ENCODE data around the gene USP19. TPM values are rescaled to one million over a fixed set of nuclear protein-coding genes. Genes with fewer than 3 reads are reported as not detected.

The USP19 gene
- total RNA-seq, 4 donors from 2014 or later = 42.9 to 96.0 (median 61.8) TPM

DNA sequence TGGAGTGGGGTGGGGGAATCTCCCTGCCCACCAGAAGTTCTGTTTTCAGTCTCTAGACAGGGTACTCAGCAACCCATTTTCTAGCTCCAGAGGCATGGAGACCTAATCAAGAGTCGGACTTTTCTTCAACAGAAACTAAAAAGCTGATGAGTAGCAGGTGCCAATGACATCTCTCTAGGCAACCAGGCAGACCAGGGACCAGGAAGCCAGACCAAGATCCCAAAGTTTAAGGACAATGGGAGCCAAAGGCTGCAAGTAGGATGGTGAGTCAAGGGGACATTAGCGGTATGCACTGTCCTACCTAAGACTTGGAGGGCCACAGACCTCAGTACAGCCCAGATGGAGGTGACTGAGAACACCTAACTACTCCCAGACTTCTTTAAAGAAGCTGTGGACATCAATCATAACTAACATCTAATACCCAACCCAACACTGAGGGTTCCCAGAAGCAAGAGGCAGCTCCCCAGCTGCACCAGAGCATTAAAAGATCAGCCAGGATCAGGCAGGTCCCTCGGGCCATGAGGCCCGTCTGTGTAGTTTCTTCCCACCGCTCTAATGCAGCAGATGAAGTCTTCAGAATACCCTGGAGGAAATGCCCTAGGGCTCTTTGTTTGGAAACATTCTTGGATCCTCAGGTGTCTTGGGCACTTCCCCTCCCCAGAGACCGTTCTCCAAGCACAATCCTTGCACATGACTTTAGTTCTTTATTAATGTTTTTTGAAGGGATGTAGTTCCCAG lies 44.5 kb upstream of the USP19 start:
- DNase-seq = no peak
- Histone ChIP-seq H3K4me3 (peak overlapping the region; percentile 77 to 98 (median 92)), H3K36me3 (peaks cover 0 to 19% (median 0%) of the 10 kb centered on the region in 3 donors), H3K27ac (peak overlapping the region in 3 of 4 donors; percentile 78 to 94 (median 80)), H3K9me3 (no peaks in the 10 kb centered on the region), H3K4me1 (peaks cover 0 to 21% (median 0%) of the 10 kb centered on the region in 4 donors), H3K27me3 (no peaks in the 10 kb centered on the region)
- TF ChIP-seq, protein P1, sequence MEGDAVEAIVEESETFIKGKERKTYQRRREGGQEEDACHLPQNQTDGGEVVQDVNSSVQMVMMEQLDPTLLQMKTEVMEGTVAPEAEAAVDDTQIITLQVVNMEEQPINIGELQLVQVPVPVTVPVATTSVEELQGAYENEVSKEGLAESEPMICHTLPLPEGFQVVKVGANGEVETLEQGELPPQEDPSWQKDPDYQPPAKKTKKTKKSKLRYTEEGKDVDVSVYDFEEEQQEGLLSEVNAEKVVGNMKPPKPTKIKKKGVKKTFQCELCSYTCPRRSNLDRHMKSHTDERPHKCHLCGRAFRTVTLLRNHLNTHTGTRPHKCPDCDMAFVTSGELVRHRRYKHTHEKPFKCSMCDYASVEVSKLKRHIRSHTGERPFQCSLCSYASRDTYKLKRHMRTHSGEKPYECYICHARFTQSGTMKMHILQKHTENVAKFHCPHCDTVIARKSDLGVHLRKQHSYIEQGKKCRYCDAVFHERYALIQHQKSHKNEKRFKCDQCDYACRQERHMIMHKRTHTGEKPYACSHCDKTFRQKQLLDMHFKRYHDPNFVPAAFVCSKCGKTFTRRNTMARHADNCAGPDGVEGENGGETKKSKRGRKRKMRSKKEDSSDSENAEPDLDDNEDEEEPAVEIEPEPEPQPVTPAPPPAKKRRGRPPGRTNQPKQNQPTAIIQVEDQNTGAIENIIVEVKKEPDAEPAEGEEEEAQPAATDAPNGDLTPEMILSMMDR (IDR thresholded peaks at IDR 0.05) = no peak

DNA sequence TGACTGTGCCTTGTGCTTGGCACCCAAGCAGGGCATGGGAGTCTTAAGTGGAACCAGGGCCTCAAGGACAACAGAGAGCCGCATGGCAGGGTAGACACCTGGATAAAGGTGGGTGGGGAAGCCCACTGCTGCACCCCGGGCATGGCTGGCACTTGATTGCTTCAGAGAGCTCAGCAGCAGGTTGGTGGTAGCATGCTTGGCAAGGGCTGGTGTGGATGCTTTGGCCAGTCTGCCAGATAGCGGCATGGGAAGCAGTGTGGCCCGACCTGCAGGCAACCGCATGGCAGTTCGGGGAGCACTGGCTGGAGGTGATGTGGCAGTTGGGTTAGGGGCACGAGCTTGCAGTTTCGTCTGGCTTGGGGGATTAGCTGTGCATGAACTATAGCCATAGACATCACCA lies 43.0 kb upstream of the USP19 start:
- H3K27ac ChIP-seq = no peak overlapping the region

DNA sequence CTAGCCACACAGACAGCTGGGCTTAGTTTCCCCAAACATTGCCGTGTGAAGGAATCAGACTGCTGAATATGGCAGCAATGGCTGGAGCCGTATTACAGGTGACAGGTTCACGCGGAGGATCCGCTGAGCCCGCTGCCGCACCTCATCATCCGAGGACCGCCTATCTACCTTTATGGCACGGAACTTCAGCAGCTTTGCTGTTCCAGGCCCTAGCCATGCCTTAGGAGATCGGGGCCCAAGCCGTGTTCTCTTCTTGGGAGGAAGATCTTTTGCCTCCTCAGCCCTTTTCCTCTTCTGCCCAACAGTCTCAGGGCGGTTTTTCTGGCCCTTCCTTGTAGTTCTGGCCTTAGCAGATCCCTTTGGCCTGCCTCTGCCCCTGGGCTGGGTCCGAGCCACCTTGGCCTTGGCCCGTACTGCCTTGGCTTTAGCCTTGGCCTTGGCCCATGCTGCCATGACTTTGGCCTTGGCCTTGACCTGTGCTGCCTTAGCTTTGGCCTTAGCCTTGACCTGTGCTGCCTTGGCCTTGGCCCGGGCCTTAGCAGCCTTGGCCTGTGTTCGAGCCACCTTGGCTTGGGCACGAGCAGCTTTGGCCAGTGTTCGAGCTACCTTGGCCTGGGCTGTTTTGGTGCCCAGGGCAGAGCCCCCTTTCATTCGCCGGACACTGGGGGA lies 42.3 kb upstream of the USP19 start:
- no peaks in the 10 kb centered on the region for H3K27me3 ChIP-seq
- no peak for DNase-seq
- TF ChIP-seq POLR2A (IDR thresholded peaks at IDR 0.05) = no peak
- TF ChIP-seq, protein P1 (IDR thresholded peaks at IDR 0.05) = no peak
- peaks cover 0 to 21% (median 0%) of the 10 kb centered on the region in 4 donors for H3K4me1 ChIP-seq
- no peak overlapping the region for H3K4me3 ChIP-seq
- peaks cover 0 to 19% (median 0%) of the 10 kb centered on the region in 3 donors for H3K36me3 ChIP-seq
- no peak overlapping the region for H3K27ac ChIP-seq
- no peaks in the 10 kb centered on the region for H3K9me3 ChIP-seq

More for the DNA sequence above, 43.0 kb upstream of the USP19 start:
- Histone ChIP-seq H3K4me1 (peaks cover 0 to 21% (median 0%) of the 10 kb centered on the region in 4 donors), H3K4me3 (no peak overlapping the region), H3K36me3 (peaks cover 0 to 19% (median 0%) of the 10 kb centered on the region in 3 donors), H3K9me3 (no peaks in the 10 kb centered on the region), H3K27me3 (no peaks in the 10 kb centered on the region)
- no peak for TF ChIP-seq POLR2A (IDR thresholded peaks at IDR 0.05)
- TF ChIP-seq, protein P1 (IDR thresholded peaks at IDR 0.05) = no peak
- DNase-seq = no peak

DNA sequence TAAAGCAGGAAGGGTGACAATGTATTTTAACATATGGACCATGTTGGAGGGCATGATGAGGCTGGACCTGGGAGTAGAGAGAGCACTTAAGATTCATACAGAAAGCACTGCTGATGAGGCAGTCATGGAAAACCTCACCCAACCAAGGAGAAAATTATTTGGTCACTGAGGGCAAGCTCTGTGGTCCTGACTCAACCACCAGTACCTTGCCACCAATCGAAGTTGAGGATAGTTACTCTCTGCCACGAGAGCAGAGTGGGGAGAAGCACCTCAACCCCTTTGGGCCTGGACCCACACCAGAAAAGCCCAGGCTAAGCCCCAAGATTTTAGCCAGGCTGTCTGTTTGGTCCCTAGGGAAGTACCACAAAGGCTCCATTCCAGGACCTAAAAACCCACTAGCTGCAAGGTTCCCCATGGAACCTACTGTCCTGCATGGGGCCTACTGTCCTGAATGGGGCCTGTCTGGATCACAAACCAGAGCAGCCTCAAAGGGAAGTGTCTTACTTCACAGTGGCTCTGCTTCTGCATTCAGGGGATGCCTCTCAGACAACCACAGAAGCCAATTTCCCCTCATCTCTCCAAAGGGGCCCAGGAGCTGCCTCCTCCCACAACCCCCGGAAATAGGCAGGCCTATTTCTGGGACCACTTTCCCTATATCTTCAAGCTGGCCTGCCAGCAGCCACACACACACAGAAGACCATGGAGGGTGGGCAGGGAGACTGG lies 41.3 kb upstream of the USP19 start:
- no peak for DNase-seq
- H3K36me3 ChIP-seq = peaks cover 0 to 19% (median 0%) of the 10 kb centered on the region in 3 donors
- H3K27ac ChIP-seq = no peak overlapping the region
- no peaks in the 10 kb centered on the region for H3K27me3 ChIP-seq
- no peak overlapping the region for H3K4me3 ChIP-seq
- H3K4me1 ChIP-seq = peaks cover 0 to 21% (median 0%) of the 10 kb centered on the region in 4 donors
- H3K9me3 ChIP-seq = no peaks in the 10 kb centered on the region
- TF ChIP-seq, protein P1 (IDR thresholded peaks at IDR 0.05) = no peak
- no peak for TF ChIP-seq POLR2A (IDR thresholded peaks at IDR 0.05)

DNA sequence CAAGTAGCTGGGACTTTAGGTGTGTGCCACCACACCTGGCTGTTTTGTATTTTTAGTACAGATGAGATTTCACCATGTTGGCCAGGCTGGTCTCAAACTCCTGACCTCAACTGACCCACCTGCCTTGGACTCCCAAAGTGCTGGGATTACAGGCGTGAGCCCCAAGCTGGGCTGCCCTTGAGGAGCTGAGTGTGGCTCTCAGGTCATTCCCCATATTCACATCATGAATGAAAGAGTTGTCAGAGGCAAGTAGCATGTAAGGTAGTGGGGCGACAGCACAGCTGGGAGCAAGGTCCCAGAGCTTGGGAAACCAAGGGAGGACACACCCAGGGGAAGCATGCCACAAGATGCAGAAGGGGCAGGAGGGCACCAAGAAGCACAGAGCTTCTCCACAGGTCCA lies 40.6 kb upstream of the USP19 start:
- Histone ChIP-seq H3K36me3 (peaks cover 0 to 19% (median 0%) of the 10 kb centered on the region in 3 donors), H3K27me3 (no peaks in the 10 kb centered on the region), H3K27ac (no peak overlapping the region), H3K9me3 (no peaks in the 10 kb centered on the region), H3K4me3 (no peak overlapping the region), H3K4me1 (peaks cover 0 to 15% (median 0%) of the 10 kb centered on the region in 4 donors)
- TF ChIP-seq POLR2A (IDR thresholded peaks at IDR 0.05) = no peak
- TF ChIP-seq, protein P1 (IDR thresholded peaks at IDR 0.05) = no peak
- DNase-seq = no peak
